PC-3 (cell line): ENCODE data around the gene PLAGL2. TPM values are rescaled to one million over a fixed set of nuclear protein-coding genes. Genes with fewer than 3 reads are reported as not detected.
A peak's percentile ranks its signal among the peaks of the same experiment; 100 is the strongest.

ENCODE experiments used
- ATAC-seq: fragments of 200-7000 bp; cut with Tn5 transposase; 2 replicates; pipeline ENCODE4 v1.9.1; 2020; ENCODE audit warnings: mild to moderate bottlenecking, moderate library complexity
- BruUV-seq: library from RNA; stranded (reverse); fragments of 400-500 nt; replicated peaks from 2 replicates; lab custom pipeline; 2021; lab: Mats Ljungman, UMichigan
- CTCF ChIA-PET: fragments of 300-600 bp; sonication (Branson Sonifier 250); formaldehyde crosslinking; loops from one replicate; lab custom pipeline; 2022; ENCODE audit warnings: antibody characterized with exemption; lab: Charles Lee
- POLR2A ChIA-PET: fragments of 300-600 bp; sonication (Branson Sonifier 250); formaldehyde crosslinking; loops from one replicate; lab custom pipeline; 2022; ENCODE audit warnings: antibody characterized with exemption; ENCODE audit not compliant: unreplicated experiment; lab: Charles Lee
- DNase-seq: peaks from one replicate; pipeline ENCODE4 v3.0.0-alpha.2; 2015
- H2AFZ ChIP-seq: fragments of 300-600 bp; sonication (generic); 2 replicates; pipeline ENCODE4 v1.6.0; 2016; ENCODE audit warnings: antibody characterized with exemption, low read length
- H3F3A ChIP-seq: fragments of 300-600 bp; sonication (generic); one replicate; pipeline ENCODE4 v1.6.0; 2017; ENCODE audit warnings: antibody characterized with exemption, low read length, control low read depth, mild to moderate bottlenecking; ENCODE audit not compliant: unreplicated experiment
- H3K27ac ChIP-seq: fragments of 300-600 bp; sonication (generic); 2 replicates; pipeline ENCODE4 v1.5.1; 2016; ENCODE audit warnings: mild to moderate bottlenecking, low read length
- H3K27me3 ChIP-seq: fragments of 300-600 bp; sonication (generic); 2 replicates; pipeline ENCODE4 v1.6.1; 2016; ENCODE audit warnings: low read length, mixed read lengths
- H3K36me3 ChIP-seq: fragments of 300-600 bp; sonication (generic); 2 replicates; pipeline ENCODE4 v1.6.1; 2016; ENCODE audit warnings: low read depth, mixed run types, low read length, mixed read lengths
- H3K4me1 ChIP-seq: fragments of 300-600 bp; sonication (generic); 2 replicates; pipeline ENCODE4 v1.5.1; 2016; ENCODE audit warnings: low read length; ENCODE audit not compliant: insufficient read depth
- H3K4me2 ChIP-seq: fragments of 300-600 bp; sonication (generic); 2 replicates; pipeline ENCODE4 v1.6.0; 2016; ENCODE audit warnings: low read length
- H3K4me3 ChIP-seq: fragments of 300-600 bp; sonication (generic); 2 replicates; pipeline ENCODE4 v1.5.1; 2016; ENCODE audit warnings: mild to moderate bottlenecking, low read length, mixed read lengths
- H3K79me2 ChIP-seq: fragments of 300-600 bp; sonication (generic); 2 replicates; pipeline ENCODE4 v1.6.1; 2017; ENCODE audit warnings: low read length, mixed read lengths
- H3K9ac ChIP-seq: fragments of 300-600 bp; sonication (generic); 2 replicates; pipeline ENCODE4 v1.6.0; 2016; ENCODE audit warnings: mild to moderate bottlenecking, low read length
- H3K9me2 ChIP-seq: fragments of 300-600 bp; sonication (generic); replicated peaks from 2 replicates; pipeline ENCODE4 v1.6.1; 2016; ENCODE audit warnings: mixed run types, low read length, mixed read lengths
- H3K9me3 ChIP-seq: fragments of 300-600 bp; sonication (generic); 2 replicates; pipeline ENCODE4 v1.6.1; 2016; ENCODE audit warnings: low read length, mixed read lengths
- H4K20me1 ChIP-seq: fragments of 300-600 bp; sonication (generic); 2 replicates; pipeline ENCODE4 v1.6.1; 2016; ENCODE audit warnings: low read length, mixed read lengths
- EZH2 ChIP-seq: fragments of 300-600 bp; sonication (generic); IDR thresholded peaks from one replicate; pipeline ENCODE4 v1.6.1; 2017; ENCODE audit warnings: antibody characterized with exemption, mild to moderate bottlenecking, low read length; ENCODE audit not compliant: unreplicated experiment
- EZH2phosphoT487 ChIP-seq: fragments of 300-600 bp; sonication (generic); IDR thresholded peaks from 2 replicates; pipeline ENCODE4 v1.6.1; 2018; ENCODE audit warnings: mild to moderate bottlenecking, antibody characterized with exemption, low read length, borderline replicate concordance
- intact Hi-C: fragments of 100-400 bp; cut with micrococcal nuclease; formaldehyde crosslinking; loops from 2 replicates; pipeline ENCODE4 v1.9.0; 2023
- total RNA-seq: library from RNA; depleted of rRNA; stranded (reverse); fragments of >200 nt; gene quantifications from 2 replicates; pipeline ENCODE4 v1.2.3, GENCODE V29; 2014
- TF ChIP-seq, protein P1 (sequence below): fragments of 300-600 bp; sonication (generic); conservative IDR thresholded peaks from 2 replicates; pipeline ENCODE4 v1.5.1; 2017; ENCODE audit warnings: antibody characterized with exemption, low read depth, mild to moderate bottlenecking, low read length

PLAGL2 gene
- total RNA-seq, 1 experiment from 2014 or later, result 4.4 TPM

DNA sequence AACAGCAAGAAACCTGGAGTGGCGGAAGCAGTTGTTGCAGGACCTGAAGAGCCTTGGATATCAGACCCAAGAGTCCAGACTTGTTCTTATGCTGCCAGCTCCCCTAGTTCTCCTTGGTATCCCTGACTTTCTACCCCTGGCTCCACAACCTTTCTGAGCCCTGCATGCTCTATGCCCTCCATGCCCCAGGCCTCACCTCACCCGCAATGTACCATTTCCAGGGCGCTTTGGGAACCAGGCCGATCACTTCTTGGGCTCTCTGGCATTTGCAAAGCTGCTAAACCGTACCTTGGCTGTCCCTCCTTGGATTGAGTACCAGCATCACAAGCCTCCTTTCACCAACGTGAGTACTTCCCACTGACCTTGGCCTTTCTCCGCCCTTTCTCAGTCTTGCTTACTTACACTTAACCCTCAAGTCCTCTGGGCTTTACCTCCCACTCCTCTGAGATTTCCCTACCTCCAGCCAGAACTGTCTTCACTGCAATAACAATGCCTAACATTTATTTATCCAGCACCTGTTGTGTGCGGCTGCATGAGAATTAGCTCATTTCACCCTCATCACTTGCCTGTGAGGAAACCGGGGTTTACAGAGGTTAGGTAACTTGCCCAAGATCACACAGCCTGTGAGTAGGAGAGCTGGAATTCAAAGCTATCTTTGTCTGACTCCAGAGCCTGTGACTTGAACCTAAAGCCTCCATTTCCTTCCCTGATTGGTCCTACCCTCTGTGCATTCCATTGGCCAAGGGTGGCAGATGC, 2.5 kb upstream of the PLAGL2 start:
- H3K9ac ChIP-seq, result no peak overlapping the region
- H3K9me2 ChIP-seq, result no peaks in the 10 kb centered on the region
- no peak overlapping the region for H2AFZ ChIP-seq
- no TSS peak for BruUV-seq
- intact Hi-C loops, result loop anchor here (5.0 to 10.0 kb wide), 3 partner anchors 47 to 145 kb away; partner anchors contain the start of gene ASXL1
- no peak overlapping the region for H3K4me3 ChIP-seq
- TF ChIP-seq EZH2, result no peak
- TF ChIP-seq, protein P1, sequence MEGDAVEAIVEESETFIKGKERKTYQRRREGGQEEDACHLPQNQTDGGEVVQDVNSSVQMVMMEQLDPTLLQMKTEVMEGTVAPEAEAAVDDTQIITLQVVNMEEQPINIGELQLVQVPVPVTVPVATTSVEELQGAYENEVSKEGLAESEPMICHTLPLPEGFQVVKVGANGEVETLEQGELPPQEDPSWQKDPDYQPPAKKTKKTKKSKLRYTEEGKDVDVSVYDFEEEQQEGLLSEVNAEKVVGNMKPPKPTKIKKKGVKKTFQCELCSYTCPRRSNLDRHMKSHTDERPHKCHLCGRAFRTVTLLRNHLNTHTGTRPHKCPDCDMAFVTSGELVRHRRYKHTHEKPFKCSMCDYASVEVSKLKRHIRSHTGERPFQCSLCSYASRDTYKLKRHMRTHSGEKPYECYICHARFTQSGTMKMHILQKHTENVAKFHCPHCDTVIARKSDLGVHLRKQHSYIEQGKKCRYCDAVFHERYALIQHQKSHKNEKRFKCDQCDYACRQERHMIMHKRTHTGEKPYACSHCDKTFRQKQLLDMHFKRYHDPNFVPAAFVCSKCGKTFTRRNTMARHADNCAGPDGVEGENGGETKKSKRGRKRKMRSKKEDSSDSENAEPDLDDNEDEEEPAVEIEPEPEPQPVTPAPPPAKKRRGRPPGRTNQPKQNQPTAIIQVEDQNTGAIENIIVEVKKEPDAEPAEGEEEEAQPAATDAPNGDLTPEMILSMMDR, result no peak
- H3K27ac ChIP-seq, result no peak overlapping the region
- no peak for ATAC-seq
- DNase-seq, result no peak
- peaks cover 64% of the 10 kb centered on the region for H3K79me2 ChIP-seq
- peaks cover 16% of the 10 kb centered on the region; the same call in 1 of the 2 replicates for H4K20me1 ChIP-seq
- CTCF ChIA-PET, result no interaction called here
- peaks cover 30% of the 10 kb centered on the region for H3K4me1 ChIP-seq
- no peaks in the 10 kb centered on the region for H3F3A ChIP-seq
- no peak overlapping the region for H3K4me2 ChIP-seq
- POLR2A ChIA-PET, result no interaction called here
- H3K36me3 ChIP-seq, result peaks cover 14% of the 10 kb centered on the region; the same call in 1 of the 2 replicates
- no peaks in the 10 kb centered on the region for H3K27me3 ChIP-seq
- H3K9me3 ChIP-seq, result no peaks in the 10 kb centered on the region

DNA sequence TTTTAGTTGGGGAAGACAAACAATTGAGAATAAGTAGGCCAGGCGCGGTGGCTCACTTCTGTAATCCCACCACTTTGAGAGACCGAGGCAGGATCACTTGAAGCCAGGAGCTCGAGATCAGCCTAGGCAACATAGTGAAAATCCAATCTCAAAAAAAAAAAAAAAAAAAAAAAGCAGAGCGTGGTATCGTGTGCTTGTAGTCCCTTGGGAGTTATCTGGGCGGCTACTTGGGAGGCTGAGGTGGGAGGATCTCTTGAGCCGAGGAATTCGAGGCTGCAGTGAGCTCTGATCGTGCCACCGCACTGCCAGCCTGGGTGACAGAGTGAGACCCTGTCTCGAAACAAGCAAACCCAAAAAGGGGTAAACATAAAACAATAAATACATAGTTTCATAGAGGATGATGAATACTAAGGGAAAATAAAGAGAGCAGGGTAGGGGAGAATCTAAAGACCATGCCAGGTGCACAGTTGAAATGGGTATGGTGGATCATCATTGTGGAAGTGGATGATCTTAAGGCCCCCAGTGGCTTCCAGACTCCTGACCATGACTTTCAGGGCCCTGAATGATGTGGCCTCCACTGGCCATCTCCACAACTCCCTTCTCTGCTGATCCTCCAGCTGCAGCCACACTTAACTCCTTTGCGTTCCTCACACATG, 1.1 kb upstream of the PLAGL2 start:
- TF ChIP-seq EZH2 (no peak), EZH2phosphoT487 (no peak)
- TF ChIP-seq, protein P1, result no peak
- DNase-seq, result no peak
- BruUV-seq, result no TSS peak
- peak overlapping the region; percentile 97 for H3K4me3 ChIP-seq
- ATAC-seq, result no peak
- no peaks in the 10 kb centered on the region for H3F3A ChIP-seq
- H3K36me3 ChIP-seq, result peaks cover 9% of the 10 kb centered on the region; the same call in 1 of the 2 replicates
- 0 out of 2 replicates have a peak overlapping the region, but pooled peaks have one; percentile 89 for H2AFZ ChIP-seq
- H3K27me3 ChIP-seq, result no peaks in the 10 kb centered on the region
- intact Hi-C loops, result loop anchor here (5.0 to 10.0 kb wide), 3 partner anchors 49 to 146 kb away; partner anchors contain the start of gene ASXL1
- H3K27ac ChIP-seq, result no peak overlapping the region
- ChIA-PET POLR2A (no interaction called here), CTCF (no interaction called here)
- H3K9me3 ChIP-seq, result no peaks in the 10 kb centered on the region
- H3K9ac ChIP-seq, result peak overlapping the region; percentile 99
- H3K4me1 ChIP-seq, result peaks cover 42% of the 10 kb centered on the region
- H3K4me2 ChIP-seq, result peak overlapping the region; percentile 87
- H3K79me2 ChIP-seq, result peaks cover 78% of the 10 kb centered on the region
- H3K9me2 ChIP-seq, result no peaks in the 10 kb centered on the region
- H4K20me1 ChIP-seq, result peaks cover 21% of the 10 kb centered on the region; the same call in 1 of the 2 replicates
